HepG2 (cell line): ENCODE data around the gene PTPN14. TPM values are rescaled to one million over a fixed set of nuclear protein-coding genes. Genes with fewer than 3 reads are reported as not detected.

Source experiments
- ATAC-seq: fragments of 200-7000 bp; cut with Tn5 transposase; 3 replicates; pipeline ENCODE4 v1.9.1; 2020; ENCODE audit warnings: mild to moderate bottlenecking, moderate library complexity
- BruUV-seq: library from RNA; stranded (reverse); fragments of 400-500 nt; replicated peaks from 2 replicates; lab custom pipeline; 2021; lab: Mats Ljungman, UMichigan
- CTCF ChIA-PET: fragments of 300-600 bp; formaldehyde crosslinking; extraction: SDS; loops from one replicate; lab custom pipeline; 2021; ENCODE audit warnings: low total read pairs, inconsistent platforms, low intra/inter-chr PET ratio; lab: Yijun Ruan, JAX
- POLR2A ChIA-PET: fragments of 350-600 bp; sonication (Branson Sonifier 250); formaldehyde crosslinking; loops from one replicate; lab custom pipeline; 2020; ENCODE audit warnings: antibody characterized with exemption, inconsistent platforms; lab: Yijun Ruan, JAX
- DNase-seq: peaks from one replicate; pipeline ENCODE4 v3.0.0-alpha.2; 2015; ENCODE audit warnings: low spot score
- FAIRE-seq: peaks from 3 replicates; lab custom pipeline; 2011; peaks lifted over from hg19 to GRCh38; lab: Jason Lieb, UNC
- H2AFZ ChIP-seq: one replicate; pipeline ENCODE4 v1.6.1; 2011; ENCODE audit warnings: low read length, inconsistent platforms
- H3K27ac ChIP-seq: fragments of 300-600 bp; 3 replicates; pipeline ENCODE4 v1.8.0; 2011; ENCODE audit warnings: mixed run types, mild to moderate bottlenecking, mixed read lengths, low read length, inconsistent platforms; ENCODE audit not compliant: insufficient read depth; ENCODE audit errors: extremely low read length
- H3K27me3 ChIP-seq, 2 experiments: fragments of 200-600 bp in 1 of 2; 2 replicates in 1 of 2; 3 replicates in 1 of 2; pipeline versions ENCODE4 v1.6.0 to v1.8.0; 2011; ENCODE audit warnings: low read length in 2 of 2, mild to moderate bottlenecking in 2 of 2, moderate library complexity in 2 of 2, inconsistent platforms in 1 of 2; ENCODE audit not compliant: insufficient read depth in 2 of 2, control insufficient read depth in 1 of 2
- H3K36me3 ChIP-seq, 2 experiments: fragments of 200-600 bp in 1 of 2; replicated peaks in 1 of 2; 2 replicates in 1 of 2; 3 replicates in 1 of 2; pipeline versions ENCODE4 v1.5.1 to v1.8.0; 2011; ENCODE audit warnings: low read length in 2 of 2, inconsistent platforms in 1 of 2; ENCODE audit not compliant: insufficient read depth in 2 of 2, control insufficient read depth in 1 of 2
- H3K4me1 ChIP-seq: 2 replicates; pipeline ENCODE4 v1.5.1; 2012; ENCODE audit warnings: low read length, inconsistent platforms; ENCODE audit not compliant: insufficient read depth
- H3K4me2 ChIP-seq: 2 replicates; pipeline ENCODE4 v1.6.0; 2011; ENCODE audit warnings: low read depth, low read length, inconsistent platforms
- H3K4me3 ChIP-seq, 3 experiments: fragments of 200-600 bp in 1 of 3; sonication (generic), shearing (Covaris generic) in 1 of 3; replicated peaks in 1 of 3; 2 replicates each; pipeline ENCODE4 v1.5.1; 2011 to 2016; ENCODE audit warnings: low read length in 3 of 3, inconsistent platforms in 2 of 3, low read depth in 2 of 3, mild to moderate bottlenecking in 2 of 3, control low read depth in 1 of 3, mixed read lengths in 1 of 3; ENCODE audit not compliant: insufficient read depth in 1 of 3
- H3K79me2 ChIP-seq: one replicate; pipeline ENCODE4 v1.6.1; 2011; ENCODE audit warnings: low read length, inconsistent platforms; ENCODE audit not compliant: insufficient read depth
- H3K9ac ChIP-seq: 2 replicates; pipeline ENCODE4 v1.6.0; 2011; ENCODE audit warnings: mild to moderate bottlenecking, low read depth, low read length, inconsistent platforms; ENCODE audit not compliant: insufficient read depth
- H3K9me3 ChIP-seq: 2 replicates; pipeline ENCODE4 v1.5.1; 2012; ENCODE audit warnings: mild to moderate bottlenecking, low read length
- H4K20me1 ChIP-seq: 2 replicates; pipeline ENCODE4 v1.6.0; 2011; ENCODE audit warnings: inconsistent platforms, mild to moderate bottlenecking, low read length, moderate library complexity; ENCODE audit not compliant: insufficient read depth
- BRF2 ChIP-seq: sonication (generic); formaldehyde crosslinking; IDR thresholded peaks from 2 replicates; pipeline ENCODE4 v1.8.1; 2022; ENCODE audit warnings: mild to moderate bottlenecking, missing genetic modification reagents
- DNMT3B ChIP-seq: conservative IDR thresholded peaks from 2 replicates; pipeline ENCODE4 v1.6.1; 2016; ENCODE audit warnings: missing biosample characterization, control low read depth
- FOXK1 ChIP-seq: sonication (generic); formaldehyde crosslinking; IDR thresholded peaks from 2 replicates; pipeline ENCODE4 v1.4.0; 2020; ENCODE audit warnings: low read depth, missing genetic modification reagents, borderline replicate concordance
- FOXK2 ChIP-seq: fragments of 450-650 bp; IDR thresholded peaks from 2 replicates; pipeline ENCODE4 v1.6.1; 2016
- GZF1 ChIP-seq: sonication (generic); formaldehyde crosslinking; IDR thresholded peaks from 2 replicates; pipeline ENCODE4 v1.5.1; 2020; ENCODE audit warnings: mild to moderate bottlenecking, missing genetic modification reagents
- IKZF5 ChIP-seq: IDR thresholded peaks from 2 replicates; pipeline ENCODE4 v1.6.1; 2018; ENCODE audit warnings: missing genetic modification reagents, mild to moderate bottlenecking, missing compliant biosample characterization
- PREB ChIP-seq: sonication (generic); formaldehyde crosslinking; IDR thresholded peaks from 2 replicates; pipeline ENCODE4 v1.4.0; 2020; ENCODE audit warnings: missing genetic modification reagents
- REST ChIP-seq, 2 experiments: IDR thresholded peaks; 2 replicates each; pipeline ENCODE4 v1.6.1; 2011 to 2012; ENCODE audit warnings: low read length in 2 of 2, borderline replicate concordance in 1 of 2, low read depth in 1 of 2, mild to moderate bottlenecking in 1 of 2, moderate library complexity in 1 of 2
- ZBTB25 ChIP-seq: IDR thresholded peaks from 2 replicates; pipeline ENCODE4 v1.6.1; 2018; ENCODE audit warnings: missing genetic modification reagents
- ZNF747 ChIP-seq: sonication (generic); formaldehyde crosslinking; IDR thresholded peaks from 2 replicates; pipeline ENCODE4 v1.8.1; 2023; ENCODE audit warnings: missing genetic modification reagents, mild to moderate bottlenecking, borderline replicate concordance
- ZZZ3 ChIP-seq: sonication (generic); formaldehyde crosslinking; IDR thresholded peaks from 2 replicates; pipeline ENCODE4 v1.4.0; 2020; ENCODE audit warnings: missing genetic modification reagents, mild to moderate bottlenecking, borderline replicate concordance
- WGBS: methylation state at CpG from one replicate; pipeline ENCODE4 v1.1.6; 2017; ENCODE audit warnings: low lambda C conversion rate; 5-methylcytosine and 5-hydroxymethylcytosine counted together
- in situ Hi-C: cut with HindIII; loops from 2 replicates; pipeline ENCODE4 v1.10.0; 2017; ENCODE audit warnings: low pct_unique_long_range_greater_than_20kb; ENCODE audit not compliant: extremely low pct_ligation_motif_present
- intact Hi-C: fragments of 100-400 bp; cut with micrococcal nuclease; formaldehyde crosslinking; loops from one replicate; pipeline ENCODE4 v1.10.0; 2022; ENCODE audit not compliant: unreplicated experiment
- polyA plus RNA-seq, 8 experiments: library from polyadenylated mRNA; depleted of rRNA in 3 of 8; stranded (reverse) in 7 of 8; unstranded in 1 of 8; fragments of >200 nt; fragmentation: Illumina TruSeq in 4 of 8; extraction: Trizol in 4 of 8; gene quantifications; 2 replicates each; pipeline versions ENCODE4 v1.2.1 to v1.2.3, GENCODE V29; 2011 to 2016; ENCODE audit warnings: low read depth in 4 of 8, missing spikeins in 1 of 8, mixed read lengths in 1 of 8; ENCODE audit not compliant: insufficient read depth in 1 of 8
- total RNA-seq, 5 experiments: library from RNA; depleted of rRNA; stranded (reverse); fragments of >200 nt; fragmentation: Illumina TruSeq; extraction: Trizol; gene quantifications; 2 replicates each; pipeline ENCODE4 v1.2.3, GENCODE V29; 2016; ENCODE audit warnings: low read depth in 1 of 5

The PTPN14 gene
- total and polyA plus RNA-seq, 2 of the 13 experiments (the other 11 are each of a cell fraction or from before 2014, with no cell fraction given) = 3.9 to 4.7 TPM

GRCh38 chr1:214476986-214477870 lies 74.2 kb downstream of the PTPN14 start:
- H4K20me1 ChIP-seq = no peaks in the 10 kb centered on the region
- TF ChIP-seq IKZF5 (no peak), ZNF747 (CRISPR knock-in tag) (no peak), DNMT3B (CRISPR knock-in tag) (no peak), ZBTB25 (CRISPR knock-in tag) (no peak), FOXK2 (no peak), FOXK1 (CRISPR knock-in tag) (no peak), ZZZ3 (no peak), GZF1 (CRISPR knock-in tag) (no peak), BRF2 (CRISPR knock-in tag) (no peak), PREB (CRISPR knock-in tag) (no peak), REST (IDR thresholded peaks at IDR 0.05; ENCODE audit: borderline replicate concordance in 1 of 2, low read depth in 1 of 2, low read length in 2 of 2) (no peak)
- no peaks in the 10 kb centered on the region for H3K36me3 ChIP-seq
- no TSS peak for BruUV-seq
- no peak overlapping the region for H3K4me2 ChIP-seq
- H2AFZ ChIP-seq = no peak overlapping the region
- no peaks in the 10 kb centered on the region for H3K27me3 ChIP-seq
- intact Hi-C loops = no loop called here
- in situ Hi-C loops = no loop called here
- CTCF ChIA-PET = no interaction called here
- no peak overlapping the region for H3K9ac ChIP-seq
- POLR2A ChIA-PET = no interaction called here
- H3K27ac ChIP-seq = no peak overlapping the region
- no peaks in the 10 kb centered on the region for H3K79me2 ChIP-seq
- H3K9me3 ChIP-seq = no peaks in the 10 kb centered on the region
- DNase-seq (no peak), ATAC-seq (no peak), FAIRE-seq (no peak)
- peaks cover 16% of the 10 kb centered on the region for H3K4me1 ChIP-seq
- 89% methylated on average over 7 of the region's 7 CpGs for WGBS
- H3K4me3 ChIP-seq = no peak overlapping the region
